Tibial nerve (tissue), 4 donors: ENCODE measurements around the gene LPO.

Source experiments
- CTCF ChIP-seq, 5 experiments: fragments of 200-600 bp in 3 of 5; fragments of 450-650 bp in 2 of 5; sonication (generic) in 3 of 5; IDR thresholded peaks; one replicate each; pipeline ENCODE4 v1.5.1; 2016 to 2019; ENCODE audit warnings: antibody characterized with exemption in 5 of 5, mild to moderate bottlenecking in 3 of 5, moderate library complexity in 2 of 5
- EP300 ChIP-seq, 2 donors: sonication (generic); formaldehyde crosslinking; IDR thresholded peaks; one replicate each; pipeline ENCODE4 v1.6.1; 2017; ENCODE audit warnings: antibody characterized with exemption in 2 of 2, mild to moderate bottlenecking in 1 of 2
- POLR2A ChIP-seq, 2 donors: fragments of 450-650 bp; IDR thresholded peaks; one replicate each; pipeline ENCODE4 v1.6.1; 2017; ENCODE audit warnings: antibody characterized with exemption in 2 of 2, mild to moderate bottlenecking in 2 of 2, moderate library complexity in 2 of 2

- TF ChIP-seq EP300 (IDR thresholded peaks at IDR 0.05) (no peak), CTCF (IDR thresholded peaks at IDR 0.05) (no peak), POLR2A (IDR thresholded peaks at IDR 0.05) (no peak)
Observed at GRCh38 chr17:58267347-58268324, 29.3 kb downstream of the LPO start.
